ENCODE results near the gene C1QTNF1. TPM values are rescaled to one million over a fixed set of nuclear protein-coding genes. Genes with fewer than 3 reads are reported as not detected.
A peak's percentile ranks its signal among the peaks of the same experiment; 100 is the strongest.

Gene C1QTNF1
- total RNA-seq, 1 experiment from 2014 or later = 0.22 TPM

- no peak for DNase-seq (ENCODE audit: extremely low read depth, low read depth)
Measured at GRCh38 chr17:79003661-79004411, 20.1 kb upstream of the C1QTNF1 start.

- DNase-seq (ENCODE audit: extremely low read depth, low read depth) = no peak
Measured at GRCh38 chr17:79005063-79005861, 18.7 kb upstream of the C1QTNF1 start.

GRCh38 chr17:79006046-79006445 is 17.9 kb upstream of the C1QTNF1 start:
- DNase-seq (ENCODE audit: extremely low read depth, low read depth) = no peak

- DNase-seq (ENCODE audit: extremely low read depth, low read depth) = no peak
Measured at GRCh38 chr17:79006794-79007503, 17.0 kb upstream of the C1QTNF1 start.

GRCh38 chr17:79007504-79008381 is 16.2 kb upstream of the C1QTNF1 start:
- DNase-seq (ENCODE audit: extremely low read depth, low read depth) = no peak

- DNase-seq (ENCODE audit: extremely low read depth, low read depth) = no peak
Measured at GRCh38 chr17:79008666-79009387, 15.1 kb upstream of the C1QTNF1 start.

GRCh38 chr17:79009397-79010303 is 14.3 kb upstream of the C1QTNF1 start, which contains the start of gene CANT1:
Gene CANT1, minus strand, starts transcription at chr17:79009764. Its CDS starts 12,142 bp downstream, at chr17:78997622.
- DNase-seq (ENCODE audit: extremely low read depth, low read depth) = peak; percentile 62

- DNase-seq (ENCODE audit: extremely low read depth, low read depth) = no peak
Measured at GRCh38 chr17:79010304-79010646, 13.7 kb upstream of the C1QTNF1 start.

GRCh38 chr17:79011451-79012147 is 12.4 kb upstream of the C1QTNF1 start:
- no peak for DNase-seq (ENCODE audit: extremely low read depth, low read depth)

GRCh38 chr17:79012563-79013134 is 11.3 kb upstream of the C1QTNF1 start:
- DNase-seq (ENCODE audit: extremely low read depth, low read depth) = no peak

- DNase-seq (ENCODE audit: extremely low read depth, low read depth) = no peak
Measured at GRCh38 chr17:79014158-79014758, 9.7 kb upstream of the C1QTNF1 start.

GRCh38 chr17:79017546-79018369 is 6.2 kb upstream of the C1QTNF1 start:
- no peak for DNase-seq (ENCODE audit: extremely low read depth, low read depth)

- DNase-seq (ENCODE audit: extremely low read depth, low read depth) = no peak
Measured at GRCh38 chr17:79018370-79018695, 5.6 kb upstream of the C1QTNF1 start.

- no peak for DNase-seq (ENCODE audit: extremely low read depth, low read depth)
Measured at GRCh38 chr17:79019261-79019631, 4.7 kb upstream of the C1QTNF1 start.

- peak; percentile 62 for DNase-seq (ENCODE audit: extremely low read depth, low read depth)
Measured at GRCh38 chr17:79019632-79020584, 4.1 kb upstream of the C1QTNF1 start.
